ENCODE results near the gene CYP4F8.

CYP4F8 gene

GRCh38 chr19:15671891-15672579 lies 57.0 kb downstream of the CYP4F8 start:
- no peaks in the 10 kb centered on the region for H3K79me2 ChIP-seq
- no peak overlapping the region for H3K27ac ChIP-seq
- no peaks in the 10 kb centered on the region for H3K9me3 ChIP-seq (ENCODE audit: control insufficient read depth, low read length)
- H3K9ac ChIP-seq: no peak overlapping the region
- H3K4me3 ChIP-seq (ENCODE audit: low read depth, low read length): no peak overlapping the region
- peak overlapping the region; percentile 64 for H2AFZ ChIP-seq
- H3K36me3 ChIP-seq (ENCODE audit: control insufficient read depth, insufficient read depth, low read length): no peaks in the 10 kb centered on the region
- H3K27me3 ChIP-seq (ENCODE audit: control insufficient read depth, insufficient read depth, low read length): no peaks in the 10 kb centered on the region
- H3K4me1 ChIP-seq: no peaks in the 10 kb centered on the region
- H3K4me2 ChIP-seq (ENCODE audit: low read length): no peak overlapping the region
- TF ChIP-seq CTCF (IDR thresholded peaks at IDR 0.05): no peak

- Histone ChIP-seq H3K79me2 (no peaks in the 10 kb centered on the region), H3K27me3 (ENCODE audit: control insufficient read depth, insufficient read depth, low read length) (no peaks in the 10 kb centered on the region), H3K9ac (no peak within 1 kb of the TSS), H3K9me3 (ENCODE audit: control insufficient read depth, low read length) (no peaks in the 10 kb centered on the region), H3K27ac (no peak within 1 kb of the TSS), H3K36me3 (ENCODE audit: control insufficient read depth, insufficient read depth, low read length) (no peaks in the 10 kb centered on the region), H3K4me3 (ENCODE audit: low read depth, low read length) (no peak within 1 kb of the TSS), H2AFZ (peak within 1 kb of the TSS; percentile 64), H3K4me1 (no peaks in the 10 kb centered on the region), H3K4me2 (ENCODE audit: low read length) (no peak within 1 kb of the TSS)
- no peak for TF ChIP-seq CTCF (IDR thresholded peaks at IDR 0.05)
These were observed 57.7 kb downstream of the CYP4F8 start, which contains the start of gene CYP4F12 for GRCh38 chr19:15672580-15673175. CYP4F12 (plus strand) TSS chr19:15673087; CDS start chr19:15673530, 443 bp downstream.

GRCh38 chr19:15673176-15673654 lies 58.2 kb downstream of the CYP4F8 start:
- Histone ChIP-seq H3K79me2 (no peaks in the 10 kb centered on the region), H3K27ac (no peak overlapping the region), H2AFZ (no peak overlapping the region), H3K4me1 (no peaks in the 10 kb centered on the region), H3K9me3 (ENCODE audit: control insufficient read depth, low read length) (no peaks in the 10 kb centered on the region), H3K36me3 (ENCODE audit: control insufficient read depth, insufficient read depth, low read length) (no peaks in the 10 kb centered on the region), H3K4me3 (ENCODE audit: low read depth, low read length) (no peak overlapping the region), H3K9ac (no peak overlapping the region), H3K27me3 (ENCODE audit: control insufficient read depth, insufficient read depth, low read length) (no peaks in the 10 kb centered on the region), H3K4me2 (ENCODE audit: low read length) (no peak overlapping the region)
- TF ChIP-seq CTCF (IDR thresholded peaks at IDR 0.05): no peak

GRCh38 chr19:15675560-15675959 lies 60.5 kb downstream of the CYP4F8 start:
- Histone ChIP-seq H2AFZ (no peak overlapping the region), H3K36me3 (ENCODE audit: control insufficient read depth, insufficient read depth, low read length) (no peaks in the 10 kb centered on the region), H3K4me1 (no peaks in the 10 kb centered on the region), H3K4me3 (ENCODE audit: low read depth, low read length) (no peak overlapping the region), H3K9me3 (ENCODE audit: control insufficient read depth, low read length) (no peaks in the 10 kb centered on the region), H3K4me2 (ENCODE audit: low read length) (no peak overlapping the region), H3K27me3 (ENCODE audit: control insufficient read depth, insufficient read depth, low read length) (no peaks in the 10 kb centered on the region), H3K9ac (no peak overlapping the region), H3K27ac (no peak overlapping the region), H3K79me2 (no peaks in the 10 kb centered on the region)
- TF ChIP-seq CTCF (IDR thresholded peaks at IDR 0.05): no peak

Measured in parathyroid adenoma (tissue), 2 donors.